Adipose tissue (tissue), 3 donors: ENCODE measurements around the gene LPGAT1. TPM values are rescaled to one million over a fixed set of nuclear protein-coding genes. Genes with fewer than 3 reads are reported as not detected.
"Not testable (repeated sequence)": the region's sequence is repeated elsewhere in the genome, so short reads cannot be mapped to it uniquely, and the experiment has no call there.

Source experiments
- H3K27ac ChIP-seq: one replicate; pipeline ENCODE4 v1.5.1; 2013; ENCODE audit warnings: low read depth, low read length
- WGBS, 3 donors: extraction: QIAGEN DNeasy Blood & Tissue Kit; methylation state at CpG; one replicate each; pipeline ENCODE4 v1.1.7; 2013; 5-methylcytosine and 5-hydroxymethylcytosine counted together
- polyA plus RNA-seq, 3 donors: library from polyadenylated mRNA; stranded (reverse); fragments of 200-250 nt; gene quantifications; one replicate each; pipeline ENCODE4 v1.2.3, GENCODE V29; 2013
- donor health status: healthy with polysubstance abuse.
- donor health status: Bipolar disorder and iron deficiency.
- donor health status: healthy.

The LPGAT1 gene, protein sequence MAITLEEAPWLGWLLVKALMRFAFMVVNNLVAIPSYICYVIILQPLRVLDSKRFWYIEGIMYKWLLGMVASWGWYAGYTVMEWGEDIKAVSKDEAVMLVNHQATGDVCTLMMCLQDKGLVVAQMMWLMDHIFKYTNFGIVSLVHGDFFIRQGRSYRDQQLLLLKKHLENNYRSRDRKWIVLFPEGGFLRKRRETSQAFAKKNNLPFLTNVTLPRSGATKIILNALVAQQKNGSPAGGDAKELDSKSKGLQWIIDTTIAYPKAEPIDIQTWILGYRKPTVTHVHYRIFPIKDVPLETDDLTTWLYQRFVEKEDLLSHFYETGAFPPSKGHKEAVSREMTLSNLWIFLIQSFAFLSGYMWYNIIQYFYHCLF
- 10 to 100 TPM in 2 of 3 donors, 1 to 10 TPM in 1; 6.0 to 13.0 (median 10.5) TPM for polyA plus RNA-seq

- H3K27ac ChIP-seq, result peak within 1 kb of the TSS; percentile 41
- 1% methylated on average over 64 to 88 of the region's 88 CpGs for WGBS, 3 donors
Measured at GRCh38 chr1:211830328-211831142, at the start of gene LPGAT1. TSS of gene LPGAT1 (minus strand) at chr1:211830763. CDS start at chr1:211829296, 1,467 bp downstream.

DNA sequence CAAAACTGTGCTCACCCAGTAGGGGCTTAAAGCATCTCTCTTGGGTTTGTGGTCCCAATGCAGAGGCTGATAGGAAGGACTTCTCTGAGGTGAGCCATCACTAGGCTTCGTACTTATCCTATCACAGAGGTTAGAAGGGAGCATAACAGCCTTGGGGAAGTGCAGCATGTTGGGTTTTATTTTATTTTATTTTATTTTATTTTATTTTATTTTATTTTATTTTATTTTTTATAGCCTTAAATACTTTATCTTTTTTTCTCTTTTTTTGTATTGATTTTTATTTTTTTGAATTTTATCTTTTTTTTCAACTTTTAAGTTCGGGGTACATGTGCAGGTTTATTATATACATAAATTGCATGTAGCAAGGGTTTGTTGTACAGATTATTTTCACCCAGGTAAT, 48.9 kb upstream of the LPGAT1 start:
- 95 to 100% (median 98%) methylated on average over 2 of the region's 2 CpGs for WGBS, 3 donors
- no peak overlapping the region for H3K27ac ChIP-seq

- 93 to 94% (median 94%) methylated on average over 7 of the region's 7 CpGs for WGBS, 3 donors
- no peak overlapping the region for H3K27ac ChIP-seq
Measured at GRCh38 chr1:211876851-211877590, 46.5 kb upstream of the LPGAT1 start.

DNA sequence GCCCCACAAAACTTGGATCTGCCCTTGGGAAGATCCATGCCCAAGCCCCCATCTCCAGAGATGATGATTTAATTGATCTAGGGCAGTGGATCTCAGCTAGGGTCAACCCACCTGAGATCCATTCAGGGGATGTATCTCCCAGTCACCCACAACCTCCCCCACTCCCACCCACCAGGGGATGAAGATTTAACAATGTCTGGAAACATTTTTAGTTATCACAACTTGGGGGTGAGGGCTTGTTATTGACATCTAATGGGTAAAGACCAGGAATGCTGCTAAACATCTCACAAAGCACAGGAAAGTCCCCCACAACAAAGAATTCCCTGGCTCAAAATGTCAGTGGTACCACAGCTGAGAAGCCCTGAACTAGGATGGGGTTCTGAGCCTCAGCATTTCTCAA, 45.0 kb upstream of the LPGAT1 start:
- no peak overlapping the region for H3K27ac ChIP-seq

- WGBS, 3 donors, result 87 to 91% (median 90%) methylated on average over 25 of the region's 25 CpGs
- no peak overlapping the region for H3K27ac ChIP-seq
Measured at GRCh38 chr1:211874521-211875347, 44.2 kb upstream of the LPGAT1 start.

DNA sequence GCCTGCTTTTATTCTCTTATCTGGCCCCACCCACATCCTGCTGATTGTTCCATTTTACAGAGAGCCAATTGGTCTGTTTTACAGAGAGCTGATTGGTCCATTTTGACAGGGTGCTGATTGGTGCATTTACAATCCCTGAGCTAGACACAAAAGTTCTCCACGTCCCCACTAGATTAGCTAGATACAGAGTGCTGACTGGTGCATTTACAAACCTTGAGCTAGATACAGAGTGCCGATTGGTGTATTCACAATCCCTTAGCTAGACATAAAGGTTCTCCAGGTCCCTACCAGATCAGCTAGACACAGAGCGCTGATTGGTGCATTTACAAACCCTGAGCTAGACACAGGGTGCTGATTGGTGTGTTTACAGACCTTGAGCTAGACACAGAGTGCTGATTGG, 43.2 kb upstream of the LPGAT1 start:
- WGBS, 3 donors, result 95 to 98% (median 98%) methylated on average over 3 of the region's 3 CpGs
- not testable (repeated sequence) for H3K27ac ChIP-seq

GRCh38 chr1:211870156-211870555, 39.6 kb upstream of the LPGAT1 start:
- no peak overlapping the region for H3K27ac ChIP-seq
- 59 to 78% (median 76%) methylated on average over 1 of the region's 1 CpG for WGBS, 3 donors

GRCh38 chr1:211865180-211865579, 34.6 kb upstream of the LPGAT1 start:
- no peak overlapping the region for H3K27ac ChIP-seq
- 94 to 98% (median 94%) methylated on average over 2 of the region's 2 CpGs for WGBS, 3 donors

GRCh38 chr1:211859405-211859804, 28.8 kb upstream of the LPGAT1 start:
- H3K27ac ChIP-seq, result no peak overlapping the region
- 76 to 82% (median 82%) methylated on average over 3 of the region's 3 CpGs for WGBS, 3 donors

DNA sequence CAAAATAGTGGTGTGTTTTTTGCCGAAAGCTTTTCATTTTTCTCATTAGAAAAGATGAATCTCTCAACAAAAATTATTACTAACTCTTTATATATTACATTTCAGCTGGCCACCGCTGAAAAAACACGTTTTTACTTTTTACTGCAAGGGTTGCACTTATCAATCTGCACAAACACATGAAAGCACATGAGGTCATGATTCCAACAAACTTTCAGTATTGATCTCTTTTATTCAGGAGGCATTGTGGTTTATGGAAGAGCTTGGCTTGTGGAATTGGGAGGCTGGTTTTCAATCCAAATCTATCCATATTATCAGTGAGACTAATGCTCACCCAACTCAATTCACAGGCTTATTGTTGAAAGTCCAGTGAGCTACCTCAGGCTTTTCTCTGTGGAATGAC, 20.6 kb upstream of the LPGAT1 start:
- 42 to 58% (median 55%) methylated on average over 3 of the region's 3 CpGs for WGBS, 3 donors
- H3K27ac ChIP-seq, result no peak overlapping the region

DNA sequence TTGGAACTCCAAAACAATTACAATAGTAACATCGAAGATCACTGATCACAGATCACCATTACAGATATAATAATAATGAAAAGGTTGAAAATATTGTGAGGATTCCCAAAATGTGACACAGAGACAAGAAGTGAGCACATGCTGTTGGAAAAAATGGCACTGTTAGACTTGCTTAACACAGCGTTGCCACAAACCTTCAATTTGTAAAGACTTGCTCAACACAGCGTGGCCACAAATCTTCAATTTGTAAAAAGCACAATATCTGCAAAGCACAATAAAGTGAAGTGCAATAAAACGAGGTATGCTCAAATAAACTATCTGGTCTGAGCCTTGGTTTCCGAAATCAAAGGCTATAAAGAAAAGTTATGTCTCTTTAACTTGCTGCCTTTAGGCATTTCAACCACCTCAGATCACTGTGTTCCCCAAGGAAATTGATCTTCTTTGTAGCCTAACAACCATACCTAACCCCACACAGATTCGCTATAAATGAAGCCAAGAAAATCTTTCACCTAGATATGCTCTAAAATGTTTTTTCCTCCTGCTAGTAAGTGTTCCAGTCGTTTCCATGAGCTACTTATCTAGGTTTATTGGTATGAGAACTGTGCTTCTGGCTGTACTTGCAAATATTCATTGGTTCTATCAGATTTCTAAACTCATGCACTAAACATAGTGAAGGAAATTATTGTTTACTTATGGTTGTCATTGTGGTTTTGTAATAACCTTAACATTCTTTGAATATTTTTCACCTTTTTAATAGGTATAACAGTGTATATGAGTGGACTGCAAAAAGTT, 13.1 kb upstream of the LPGAT1 start:
- 74 to 79% (median 76%) methylated on average over 7 of the region's 7 CpGs for WGBS, 3 donors
- no peak overlapping the region for H3K27ac ChIP-seq

GRCh38 chr1:211843018-211843417, 12.5 kb upstream of the LPGAT1 start:
- H3K27ac ChIP-seq, result no peak overlapping the region

DNA sequence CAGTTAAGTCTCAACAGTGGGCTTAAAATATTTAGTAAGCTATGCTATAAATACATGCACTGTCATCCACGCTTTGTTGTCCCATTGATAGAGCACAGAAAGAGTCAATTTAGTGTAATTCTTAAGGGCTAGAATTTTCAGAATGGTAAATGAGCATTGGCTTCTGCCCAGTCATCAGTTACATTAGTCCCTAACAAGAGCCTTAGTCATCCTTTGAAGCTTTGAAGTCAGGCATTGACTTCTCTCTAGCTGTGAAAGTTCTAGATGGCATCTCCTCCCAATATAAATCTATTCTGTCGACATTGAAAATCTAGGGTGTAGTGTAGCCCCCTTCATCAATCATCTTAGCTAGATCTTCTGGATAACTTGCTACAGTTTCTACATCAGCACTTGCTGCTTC, 12.0 kb upstream of the LPGAT1 start:
- H3K27ac ChIP-seq, result no peak overlapping the region

DNA sequence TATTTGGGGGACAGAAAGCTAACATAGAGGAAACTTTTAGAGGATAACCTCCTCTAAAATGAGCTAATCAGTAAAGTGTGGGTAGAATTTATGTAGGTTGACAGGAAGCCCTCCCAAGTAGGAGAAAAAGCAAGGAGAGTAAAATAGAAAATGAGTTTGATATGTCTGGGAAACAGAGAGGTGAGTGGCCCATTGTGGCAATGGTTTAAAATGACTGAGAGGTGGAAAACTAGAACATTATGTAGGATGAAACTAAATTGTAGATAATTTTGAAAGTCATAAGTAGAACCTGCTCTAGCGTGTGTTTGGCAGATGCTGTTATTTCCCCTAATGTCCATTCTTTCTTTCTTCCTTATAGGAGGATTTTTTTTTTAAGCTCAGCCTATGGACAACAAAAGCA, 8.5 kb upstream of the LPGAT1 start:
- WGBS, 3 donors, result 75 to 88% (median 86%) methylated on average over 1 of the region's 1 CpG

More for the DNA sequence above, 12.0 kb upstream of the LPGAT1 start:
- 84 to 90% (median 87%) methylated on average over 2 of the region's 2 CpGs for WGBS, 3 donors

GRCh38 chr1:211833174-211833820, 2.7 kb upstream of the LPGAT1 start:
- WGBS, 3 donors, result 56 to 93% (median 74%) methylated on average over 1 of the region's 1 CpG
- no peak overlapping the region for H3K27ac ChIP-seq

More for the DNA sequence above, 8.5 kb upstream of the LPGAT1 start:
- H3K27ac ChIP-seq, result no peak overlapping the region

- no peak overlapping the region for H3K27ac ChIP-seq
- 66 to 95% (median 71%) methylated on average over 2 of the region's 2 CpGs for WGBS, 3 donors
Measured at GRCh38 chr1:211832661-211833060, 2.1 kb upstream of the LPGAT1 start.
